ENCODE data around the gene AGRP. TPM values are rescaled to one million over a fixed set of nuclear protein-coding genes. Genes with fewer than 3 reads are reported as not detected.

AGRP gene
- total RNA-seq, 1 donor from 2014 or later, result not detected

DNA sequence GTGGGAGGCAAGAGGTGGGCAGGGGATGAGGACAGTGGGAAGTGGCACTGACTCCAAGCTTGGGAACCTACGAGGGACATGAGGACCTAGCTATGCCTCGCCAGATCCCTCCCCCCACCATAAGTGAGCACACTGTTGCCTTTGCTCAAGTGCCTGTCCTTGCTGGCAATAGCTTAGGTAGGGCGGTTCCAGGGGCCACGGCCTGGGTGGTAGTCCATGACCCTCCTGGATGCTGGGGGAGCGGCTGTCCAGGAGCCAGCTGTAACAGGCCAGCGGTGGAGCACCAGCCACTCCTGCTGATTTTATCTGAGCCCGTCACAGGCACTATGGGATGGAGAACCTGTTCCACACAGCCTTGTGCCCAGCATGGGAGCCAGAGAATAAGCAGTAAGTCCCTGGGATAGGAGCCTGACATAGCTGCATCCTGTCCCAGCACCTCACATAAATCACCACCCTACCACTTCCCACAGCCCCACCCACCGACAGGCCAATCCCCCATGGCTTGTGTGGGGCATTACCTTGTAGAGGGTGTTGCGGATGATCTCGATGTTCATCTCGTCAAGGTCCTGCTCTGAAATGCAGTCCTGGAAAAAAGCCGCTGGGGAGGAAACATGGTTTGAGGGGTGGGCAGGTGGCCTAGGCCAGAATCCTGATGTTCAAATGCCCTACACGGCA, 40.6 kb downstream of the AGRP start:
- no peak overlapping the region for H3K27ac ChIP-seq (ENCODE audit: low read depth, low read length)
- H3K4me2 ChIP-seq (ENCODE audit: low read length), result no peak overlapping the region
- FAIRE-seq, result no peak
- H3K9me3 ChIP-seq (ENCODE audit: insufficient read depth, low read depth, low read length), result no peaks in the 10 kb centered on the region
- H3K4me3 Mint-ChIP-seq (ENCODE audit: unreplicated experiment), result no peak overlapping the region
- no peak for DNase-seq (ENCODE audit: low read depth)
- no peak overlapping the region for H3K4me3 ChIP-seq (ENCODE audit: insufficient read depth, low read depth, low read length)
- no peaks in the 10 kb centered on the region for H3K79me2 ChIP-seq (ENCODE audit: insufficient read depth, low read length)
- peaks cover 73% of the 10 kb centered on the region for H4K20me1 ChIP-seq (ENCODE audit: insufficient read depth, low read length)
- no peaks in the 10 kb centered on the region for H3K36me3 ChIP-seq (ENCODE audit: insufficient read depth, low read length)
- H3K27ac Mint-ChIP-seq (ENCODE audit: unreplicated experiment), result no peak overlapping the region
- H3K36me3 Mint-ChIP-seq (ENCODE audit: low read depth, unreplicated experiment), result peaks cover 24% of the 10 kb centered on the region
- no peak for TF ChIP-seq EZH2 (IDR thresholded peaks at IDR 0.05; ENCODE audit: insufficient read depth, low read length)
- TF ChIP-seq, protein P1, sequence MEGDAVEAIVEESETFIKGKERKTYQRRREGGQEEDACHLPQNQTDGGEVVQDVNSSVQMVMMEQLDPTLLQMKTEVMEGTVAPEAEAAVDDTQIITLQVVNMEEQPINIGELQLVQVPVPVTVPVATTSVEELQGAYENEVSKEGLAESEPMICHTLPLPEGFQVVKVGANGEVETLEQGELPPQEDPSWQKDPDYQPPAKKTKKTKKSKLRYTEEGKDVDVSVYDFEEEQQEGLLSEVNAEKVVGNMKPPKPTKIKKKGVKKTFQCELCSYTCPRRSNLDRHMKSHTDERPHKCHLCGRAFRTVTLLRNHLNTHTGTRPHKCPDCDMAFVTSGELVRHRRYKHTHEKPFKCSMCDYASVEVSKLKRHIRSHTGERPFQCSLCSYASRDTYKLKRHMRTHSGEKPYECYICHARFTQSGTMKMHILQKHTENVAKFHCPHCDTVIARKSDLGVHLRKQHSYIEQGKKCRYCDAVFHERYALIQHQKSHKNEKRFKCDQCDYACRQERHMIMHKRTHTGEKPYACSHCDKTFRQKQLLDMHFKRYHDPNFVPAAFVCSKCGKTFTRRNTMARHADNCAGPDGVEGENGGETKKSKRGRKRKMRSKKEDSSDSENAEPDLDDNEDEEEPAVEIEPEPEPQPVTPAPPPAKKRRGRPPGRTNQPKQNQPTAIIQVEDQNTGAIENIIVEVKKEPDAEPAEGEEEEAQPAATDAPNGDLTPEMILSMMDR (IDR thresholded peaks at IDR 0.05; ENCODE audit: insufficient read depth, low read depth, low read length), result no peak
- peaks cover 13% of the 10 kb centered on the region for H3K4me1 Mint-ChIP-seq (ENCODE audit: low read depth, unreplicated experiment)
- no peaks in the 10 kb centered on the region for H3K9me3 Mint-ChIP-seq (ENCODE audit: unreplicated experiment)
- no peak overlapping the region for H3K9ac ChIP-seq (ENCODE audit: low read length)
- no peak overlapping the region for H2AFZ ChIP-seq (ENCODE audit: low read depth, low read length)
- no peaks in the 10 kb centered on the region for H3K27me3 ChIP-seq (ENCODE audit: insufficient read depth, low read length)
- H3K27me3 Mint-ChIP-seq (ENCODE audit: low read depth, unreplicated experiment), result no peaks in the 10 kb centered on the region
- H3K4me1 ChIP-seq (ENCODE audit: insufficient read depth, low read length), result peaks cover 6% of the 10 kb centered on the region

DNA sequence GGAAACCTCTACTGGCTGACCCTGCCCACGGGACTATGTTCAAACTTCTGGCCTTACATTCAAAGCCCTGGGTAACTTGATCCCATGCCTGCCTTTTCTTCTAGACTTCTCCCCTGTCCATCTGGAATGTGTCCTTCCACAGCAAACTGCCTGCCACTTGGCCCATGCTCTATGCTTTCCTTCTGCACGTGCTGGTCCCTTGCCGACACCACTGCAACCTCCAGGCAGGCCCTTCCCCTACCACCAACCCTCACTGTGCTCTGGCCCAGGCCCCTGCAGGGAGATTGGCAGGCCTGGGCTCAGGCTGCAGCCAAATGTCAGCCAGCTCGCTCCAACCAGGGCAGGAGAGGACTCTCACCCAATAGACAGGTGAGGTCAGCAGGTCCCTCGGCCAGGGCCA, 41.4 kb downstream of the AGRP start:
- no peaks in the 10 kb centered on the region for H3K36me3 ChIP-seq (ENCODE audit: insufficient read depth, low read length)
- Mint-ChIP-seq H3K36me3 (ENCODE audit: low read depth, unreplicated experiment) (peaks cover 24% of the 10 kb centered on the region), H3K9me3 (ENCODE audit: unreplicated experiment) (no peaks in the 10 kb centered on the region), H3K27ac (ENCODE audit: unreplicated experiment) (no peak overlapping the region), H3K27me3 (ENCODE audit: low read depth, unreplicated experiment) (no peaks in the 10 kb centered on the region), H3K4me3 (ENCODE audit: unreplicated experiment) (no peak overlapping the region), H3K4me1 (ENCODE audit: low read depth, unreplicated experiment) (peaks cover 13% of the 10 kb centered on the region)
- H3K4me3 ChIP-seq (ENCODE audit: insufficient read depth, low read depth, low read length), result no peak overlapping the region
- H2AFZ ChIP-seq (ENCODE audit: low read depth, low read length), result no peak overlapping the region
- H3K4me2 ChIP-seq (ENCODE audit: low read length), result no peak overlapping the region
- H3K27me3 ChIP-seq (ENCODE audit: insufficient read depth, low read length), result no peaks in the 10 kb centered on the region
- FAIRE-seq (no peak), DNase-seq (ENCODE audit: low read depth) (no peak)
- no peak overlapping the region for H3K27ac ChIP-seq (ENCODE audit: low read depth, low read length)
- H3K9ac ChIP-seq (ENCODE audit: low read length), result no peak overlapping the region
- TF ChIP-seq EZH2 (IDR thresholded peaks at IDR 0.05; ENCODE audit: insufficient read depth, low read length), result no peak
- TF ChIP-seq, protein P1 (IDR thresholded peaks at IDR 0.05; ENCODE audit: insufficient read depth, low read depth, low read length), result no peak
- H3K4me1 ChIP-seq (ENCODE audit: insufficient read depth, low read length), result peaks cover 6% of the 10 kb centered on the region
- H4K20me1 ChIP-seq (ENCODE audit: insufficient read depth, low read length), result peaks cover 65% of the 10 kb centered on the region
- no peaks in the 10 kb centered on the region for H3K79me2 ChIP-seq (ENCODE audit: insufficient read depth, low read length)
- no peaks in the 10 kb centered on the region for H3K9me3 ChIP-seq (ENCODE audit: insufficient read depth, low read depth, low read length)

DNA sequence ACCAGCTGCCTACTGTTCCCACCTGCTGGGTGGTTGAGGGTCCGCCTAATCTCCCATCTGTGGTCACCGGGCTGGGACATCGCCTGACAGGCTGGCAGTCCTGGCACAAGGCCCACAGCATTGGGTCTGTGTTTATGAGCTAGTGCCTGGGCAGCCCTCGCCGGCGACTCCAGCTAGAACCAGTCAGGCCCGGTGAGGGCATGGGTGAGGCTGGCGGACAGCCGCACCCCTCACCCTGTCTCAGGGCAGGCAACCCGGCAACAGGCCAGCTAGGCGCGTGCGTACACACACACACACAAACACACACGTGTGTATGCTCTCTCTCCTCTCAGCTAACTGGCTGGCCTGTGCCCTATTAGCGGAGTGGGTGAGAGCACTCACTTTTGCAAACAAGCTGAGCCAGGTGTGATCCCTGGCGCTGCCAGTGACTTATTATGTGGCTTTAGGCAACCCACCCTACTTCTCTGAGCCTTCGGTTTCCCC, 42.0 kb downstream of the AGRP start:
- Histone ChIP-seq H3K4me3 (ENCODE audit: insufficient read depth, low read depth, low read length) (no peak overlapping the region), H3K36me3 (ENCODE audit: insufficient read depth, low read length) (no peaks in the 10 kb centered on the region)

More for the DNA sequence above, 42.0 kb downstream of the AGRP start:
- H3K27ac Mint-ChIP-seq (ENCODE audit: unreplicated experiment), result no peak overlapping the region
- DNase-seq (ENCODE audit: low read depth) (no peak), FAIRE-seq (no peak)
- no peaks in the 10 kb centered on the region for H3K27me3 ChIP-seq (ENCODE audit: insufficient read depth, low read length)
- no peaks in the 10 kb centered on the region for H3K79me2 ChIP-seq (ENCODE audit: insufficient read depth, low read length)
- no peak overlapping the region for H2AFZ ChIP-seq (ENCODE audit: low read depth, low read length)
- H3K4me1 ChIP-seq (ENCODE audit: insufficient read depth, low read length), result peaks cover 6% of the 10 kb centered on the region
- H3K36me3 Mint-ChIP-seq (ENCODE audit: low read depth, unreplicated experiment), result peaks cover 27% of the 10 kb centered on the region
- H4K20me1 ChIP-seq (ENCODE audit: insufficient read depth, low read length), result peaks cover 59% of the 10 kb centered on the region
- H3K4me1 Mint-ChIP-seq (ENCODE audit: low read depth, unreplicated experiment), result peaks cover 11% of the 10 kb centered on the region
- TF ChIP-seq EZH2 (IDR thresholded peaks at IDR 0.05; ENCODE audit: insufficient read depth, low read length), result no peak
- TF ChIP-seq, protein P1 (IDR thresholded peaks at IDR 0.05; ENCODE audit: insufficient read depth, low read depth, low read length), result no peak
- H3K9ac ChIP-seq (ENCODE audit: low read length), result no peak overlapping the region
- H3K4me2 ChIP-seq (ENCODE audit: low read length), result no peak overlapping the region
- no peak overlapping the region for H3K4me3 Mint-ChIP-seq (ENCODE audit: unreplicated experiment)
- H3K27ac ChIP-seq (ENCODE audit: low read depth, low read length), result no peak overlapping the region
- H3K27me3 Mint-ChIP-seq (ENCODE audit: low read depth, unreplicated experiment), result no peaks in the 10 kb centered on the region
- no peaks in the 10 kb centered on the region for H3K9me3 Mint-ChIP-seq (ENCODE audit: unreplicated experiment)
- no peaks in the 10 kb centered on the region for H3K9me3 ChIP-seq (ENCODE audit: insufficient read depth, low read depth, low read length)
